ENCODE measurements around the gene SERINC3. TPM values are rescaled to one million over a fixed set of nuclear protein-coding genes. Genes with fewer than 3 reads are reported as not detected.

Gene SERINC3
- total RNA-seq, 2 experiments from 2014 or later: 90.8 to 93.3 TPM

- Mint-ChIP-seq H3K36me3 (ENCODE audit: low read depth) (no peaks in the 10 kb centered on the region), H3K27ac (no peak overlapping the region), H3K4me1 (no peaks in the 10 kb centered on the region), H3K27me3 (peaks cover 7% of the 10 kb centered on the region), H3K4me3 (no peak overlapping the region), H3K9me3 (no peaks in the 10 kb centered on the region)
- ChIA-PET POLR2A (interaction anchor here (0.8 kb wide), 1 partner anchor 25 kb away, joined by 3 read pairs; no protein-coding TSS in a partner anchor), CTCF (interaction anchor here (0.6 kb wide), 1 partner anchor 157 kb away, joined by 3 read pairs; no protein-coding TSS in a partner anchor)
- no peak for DNase-seq
Measured at GRCh38 chr20:44450281-44450889, 71.5 kb downstream of the SERINC3 start.

DNA sequence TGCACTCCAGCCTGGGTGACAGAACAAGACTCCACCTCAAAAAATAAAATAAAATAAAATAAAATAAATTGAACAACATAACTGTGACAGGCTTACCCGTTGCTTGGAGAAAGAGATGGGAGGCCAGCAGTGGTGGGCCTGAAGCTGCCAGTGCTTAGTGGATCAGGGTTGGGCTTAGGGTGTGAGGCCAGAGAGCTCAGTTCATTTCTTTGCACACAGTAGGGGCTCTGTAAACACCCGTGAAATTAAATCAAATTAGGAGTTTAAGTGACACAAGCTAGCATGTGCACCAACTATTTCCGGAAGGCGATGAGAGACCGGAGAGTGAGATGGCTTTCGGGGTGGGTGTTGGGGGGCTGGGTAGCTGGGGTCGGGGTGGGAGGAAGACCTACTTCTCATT lies 72.0 kb downstream of the SERINC3 start:
- DNase-seq: no peak
- Mint-ChIP-seq H3K4me1 (no peaks in the 10 kb centered on the region), H3K27ac (no peak overlapping the region), H3K4me3 (no peak overlapping the region), H3K9me3 (no peaks in the 10 kb centered on the region), H3K36me3 (ENCODE audit: low read depth) (no peaks in the 10 kb centered on the region), H3K27me3 (peaks cover 8% of the 10 kb centered on the region)
- ChIA-PET POLR2A (interaction anchor here (0.8 kb wide), 1 partner anchor 25 kb away, joined by 3 read pairs; no protein-coding TSS in a partner anchor), CTCF (no interaction called here)

- no peak overlapping the region for H3K27ac Mint-ChIP-seq
- no peaks in the 10 kb centered on the region for H3K4me1 Mint-ChIP-seq
- no peak for DNase-seq
- peaks cover 8% of the 10 kb centered on the region for H3K27me3 Mint-ChIP-seq
- H3K9me3 Mint-ChIP-seq: no peaks in the 10 kb centered on the region
- no peaks in the 10 kb centered on the region for H3K36me3 Mint-ChIP-seq (ENCODE audit: low read depth)
- H3K4me3 Mint-ChIP-seq: no peak overlapping the region
- CTCF ChIA-PET: interaction anchor here (0.5 kb wide), 1 partner anchor 25 kb away, joined by 3 read pairs; no protein-coding TSS in a partner anchor
- POLR2A ChIA-PET: no interaction called here
Measured at GRCh38 chr20:44448753-44449546, 72.9 kb downstream of the SERINC3 start.

GRCh38 chr20:44447827-44448419 lies 73.9 kb downstream of the SERINC3 start:
- Mint-ChIP-seq H3K4me3 (no peak overlapping the region), H3K4me1 (no peaks in the 10 kb centered on the region), H3K27me3 (peaks cover 4% of the 10 kb centered on the region), H3K27ac (no peak overlapping the region), H3K36me3 (ENCODE audit: low read depth) (no peaks in the 10 kb centered on the region), H3K9me3 (no peaks in the 10 kb centered on the region)
- CTCF ChIA-PET: no interaction called here
- POLR2A ChIA-PET: no interaction called here
- DNase-seq: no peak

Other genes starting within 250 kb of the SERINC3 start
- gene FITM2, start 210.9 kb downstream of the SERINC3 start, total RNA-seq: 1 to 10 TPM; 2.2 to 2.7 TPM
- gene R3HDML, start 185.0 kb downstream of the SERINC3 start, total RNA-seq: not detected
- gene HNF4A, start 166.4 kb downstream of the SERINC3 start, total RNA-seq: not detected
- gene TTPAL, start 46.2 kb downstream of the SERINC3 start, total RNA-seq: 10 to 100 TPM; 15.5 to 16.6 TPM
- 1 to 10 TPM; 1.1 to 1.6 TPM for gene PKIG, start 60.5 kb upstream of the SERINC3 start, total RNA-seq
- 10 to 100 TPM; 79.0 to 79.7 TPM for gene ADA, start 129.6 kb upstream of the SERINC3 start, total RNA-seq
- gene CCN5, start 193.3 kb upstream of the SERINC3 start, total RNA-seq: not detected
- not detected for gene KCNK15, start 223.8 kb upstream of the SERINC3 start, total RNA-seq